DOHH2 (cell line): ENCODE measurements around the gene SUN2.
"Not testable (repeated sequence)": the region's sequence is repeated elsewhere in the genome, so short reads cannot be mapped to it uniquely, and the experiment has no call there.

ENCODE experiments used
- H3F3A ChIP-seq: fragments of 200-600 bp; sonication (generic), shearing (Covaris generic); 2 replicates; pipeline ENCODE4 v1.6.0; 2016; ENCODE audit warnings: antibody characterized with exemption, mild to moderate bottlenecking; ENCODE audit not compliant: control insufficient read depth, insufficient read depth
- H3K27ac ChIP-seq: fragments of 200-600 bp; sonication (generic); 2 replicates; pipeline ENCODE4 v1.5.1; 2014; ENCODE audit warnings: low read depth, mild to moderate bottlenecking, low read length, moderate library complexity
- H3K27me3 ChIP-seq: fragments of 200-600 bp; sonication (generic); 2 replicates; pipeline ENCODE4 v1.6.1; 2014; ENCODE audit warnings: mild to moderate bottlenecking, low read length, mixed read lengths; ENCODE audit not compliant: control insufficient read depth
- H3K36me3 ChIP-seq: fragments of 200-600 bp; sonication (generic); 2 replicates; pipeline ENCODE4 v1.6.1; 2014; ENCODE audit warnings: mild to moderate bottlenecking, low read length, moderate library complexity, mixed read lengths; ENCODE audit not compliant: control insufficient read depth
- H3K4me1 ChIP-seq: fragments of 200-600 bp; sonication (generic); 2 replicates; pipeline ENCODE4 v1.6.1; 2014; ENCODE audit warnings: mild to moderate bottlenecking, low read length, mixed read lengths; ENCODE audit not compliant: control insufficient read depth
- H3K4me2 ChIP-seq: fragments of 200-600 bp; sonication (generic); 2 replicates; pipeline ENCODE4 v1.6.0; 2014; ENCODE audit warnings: mild to moderate bottlenecking, low read length, moderate library complexity
- H3K4me3 ChIP-seq: fragments of 200-600 bp; sonication (generic); 2 replicates; pipeline ENCODE4 v1.5.1; 2014; ENCODE audit warnings: mild to moderate bottlenecking, low read length, mixed read lengths
- H3K79me2 ChIP-seq: fragments of 200-600 bp; sonication (generic); 2 replicates; pipeline ENCODE4 v1.6.1; 2014; ENCODE audit warnings: mild to moderate bottlenecking, low read length, mixed read lengths; ENCODE audit not compliant: control insufficient read depth
- H3K9me2 ChIP-seq: fragments of 200-600 bp; sonication (generic); replicated peaks from 2 replicates; pipeline ENCODE4 v1.6.1; 2014; ENCODE audit warnings: mild to moderate bottlenecking, low read length, mixed read lengths; ENCODE audit not compliant: control insufficient read depth
- H3K9me3 ChIP-seq: fragments of 200-600 bp; sonication (generic); 2 replicates; pipeline ENCODE4 v1.6.1; 2014; ENCODE audit warnings: antibody characterized with exemption, low read length, mixed read lengths; ENCODE audit not compliant: control insufficient read depth, insufficient read depth
- H4K20me1 ChIP-seq: fragments of 200-600 bp; sonication (generic); 2 replicates; pipeline ENCODE4 v1.6.0; 2014; ENCODE audit warnings: low read depth, mild to moderate bottlenecking, antibody characterized with exemption, low read length, moderate library complexity; ENCODE audit not compliant: control insufficient read depth, insufficient read depth
- CTCF ChIP-seq: fragments of 200-600 bp; sonication (generic); IDR thresholded peaks from one replicate; pipeline ENCODE4 v1.5.1; 2014; ENCODE audit warnings: antibody characterized with exemption, mild to moderate bottlenecking, low read depth, low read length; ENCODE audit not compliant: poor library complexity, severe bottlenecking
- EZH2phosphoT487 ChIP-seq: fragments of 200-600 bp; sonication (generic); IDR thresholded peaks from 2 replicates; pipeline ENCODE4 v1.6.1; 2017; ENCODE audit warnings: borderline replicate concordance, mild to moderate bottlenecking, antibody characterized with exemption, low read length, moderate library complexity, mixed read lengths

SUN2 gene

GRCh38 chr22:38755911-38756532 is at the start of gene SUN2:
Gene SUN2, minus strand, starts transcription at chr22:38755998. Its CDS starts 3,370 bp downstream, at chr22:38752628.
- peaks cover 51% of the 10 kb centered on the region for H3K4me1 ChIP-seq
- peak within 1 kb of the TSS; percentile 70 for H3K27ac ChIP-seq

GRCh38 chr22:38805041-38805593 is 49.3 kb upstream of the SUN2 start:
- H3K4me2 ChIP-seq, H3K4me1 ChIP-seq, H3F3A ChIP-seq, H3K9me3 ChIP-seq, H3K9me2 ChIP-seq, H3K4me3 ChIP-seq, H3K79me2 ChIP-seq, H3K27ac ChIP-seq, H4K20me1 ChIP-seq, H3K27me3 ChIP-seq, H3K36me3 ChIP-seq: not testable (repeated sequence)

More at GRCh38 chr22:38755911-38756532, at the start of gene SUN2:
- Histone ChIP-seq H3K4me2 (peak within 1 kb of the TSS; percentile 96), H3K4me3 (peak within 1 kb of the TSS; percentile 92), H3K9me3 (no peaks in the 10 kb centered on the region), H3K79me2 (peaks cover 33% of the 10 kb centered on the region), H3F3A (peaks cover 8% of the 10 kb centered on the region), H3K9me2 (no peaks in the 10 kb centered on the region), H3K36me3 (peaks cover 31% of the 10 kb centered on the region), H4K20me1 (0 out of 2 replicates have a peak, but pooled peaks cover 3% of the 10 kb centered on the region), H3K27me3 (no peaks in the 10 kb centered on the region)
- TF ChIP-seq EZH2phosphoT487 (no peak), CTCF (no peak)

- Histone ChIP-seq H3K79me2 (no peaks in the 10 kb centered on the region), H3F3A (no peaks in the 10 kb centered on the region), H4K20me1 (no peaks in the 10 kb centered on the region), H3K36me3 (no peaks in the 10 kb centered on the region), H3K9me2 (no peaks in the 10 kb centered on the region), H3K9me3 (peaks cover 8% of the 10 kb centered on the region; the same call in 1 of the 2 replicates), H3K4me1 (no peaks in the 10 kb centered on the region), H3K27ac (no peak overlapping the region), H3K4me3 (no peak overlapping the region), H3K27me3 (0 out of 2 replicates have a peak, but pooled peaks cover 3% of the 10 kb centered on the region), H3K4me2 (no peak overlapping the region)
- no peak for TF ChIP-seq CTCF
- TF ChIP-seq EZH2phosphoT487 = no peak
These were observed 46.9 kb upstream of the SUN2 start for GRCh38 chr22:38802671-38803121.
